Caco-2 (cell line): ENCODE data around the gene GAK. TPM values are rescaled to one million over a fixed set of nuclear protein-coding genes. Genes with fewer than 3 reads are reported as not detected.

Experiments
- BruUV-seq: library from RNA; stranded (reverse); fragments of 400-500 nt; replicated peaks from 2 replicates; lab custom pipeline; 2021; lab: Mats Ljungman, UMichigan
- CTCF ChIA-PET: fragments of 300-600 bp; sonication (Branson Sonifier 250); formaldehyde crosslinking; loops from one replicate; lab custom pipeline; 2022; ENCODE audit warnings: antibody characterized with exemption; lab: Charles Lee
- POLR2A ChIA-PET: fragments of 300-600 bp; sonication (Branson Sonifier 250); formaldehyde crosslinking; loops from one replicate; lab custom pipeline; 2022; ENCODE audit warnings: antibody characterized with exemption; lab: Charles Lee
- DNase-seq, 2 experiments: peaks; one replicate each; pipeline versions ENCODE4 v3.0.0 to v3.0.0-alpha.2; 2020 to 2022
- H3K27me3 ChIP-seq: replicated peaks from 2 replicates; pipeline ENCODE4 v1.6.0; 2011; ENCODE audit warnings: low read length; ENCODE audit not compliant: control insufficient read depth, insufficient read depth
- H3K36me3 ChIP-seq: 2 replicates; pipeline ENCODE4 v1.5.1; 2011; ENCODE audit warnings: low read length; ENCODE audit not compliant: control insufficient read depth, insufficient read depth
- H3K4me1 ChIP-seq: fragments of 250-450 bp; sonication (Bioruptor Pico); 2 replicates; pipeline ENCODE4 v1.5.1; 2020; ENCODE audit warnings: mild to moderate bottlenecking
- H3K4me3 ChIP-seq: 2 replicates; pipeline ENCODE4 v1.5.1; 2011; ENCODE audit warnings: low read depth, mild to moderate bottlenecking, control low read depth, low read length
- H3K9me3 ChIP-seq: fragments of 250-450 bp; sonication (Bioruptor Pico); 2 replicates; pipeline ENCODE4 v1.5.1; 2020; ENCODE audit warnings: mild to moderate bottlenecking, moderate library complexity
- H3K27ac Mint-ChIP-seq: one replicate; pipeline ENCODE4 v1.8.0; 2022; ENCODE audit warnings: mixed read lengths; ENCODE audit not compliant: unreplicated experiment
- H3K27me3 Mint-ChIP-seq: one replicate; pipeline ENCODE4 v1.8.0; 2022; ENCODE audit warnings: mixed read lengths; ENCODE audit not compliant: insufficient read depth, unreplicated experiment
- H3K36me3 Mint-ChIP-seq: one replicate; pipeline ENCODE4 v1.8.0; 2022; ENCODE audit warnings: mild to moderate bottlenecking, mixed read lengths; ENCODE audit not compliant: insufficient read depth, unreplicated experiment
- H3K4me1 Mint-ChIP-seq: one replicate; pipeline ENCODE4 v1.8.0; 2022; ENCODE audit warnings: low read depth, mixed read lengths; ENCODE audit not compliant: unreplicated experiment
- H3K4me3 Mint-ChIP-seq: one replicate; pipeline ENCODE4 v1.8.0; 2022; ENCODE audit warnings: mild to moderate bottlenecking, moderate library complexity, mixed read lengths; ENCODE audit not compliant: unreplicated experiment
- H3K9me3 Mint-ChIP-seq: one replicate; pipeline ENCODE4 v1.8.0; 2022; ENCODE audit warnings: mixed read lengths; ENCODE audit not compliant: unreplicated experiment
- intact Hi-C: fragments of 100-400 bp; cut with micrococcal nuclease; formaldehyde crosslinking; loops from one replicate; pipeline ENCODE4 v1.10.0; 2022; ENCODE audit not compliant: unreplicated experiment
- total RNA-seq: library from RNA; stranded (reverse); gene quantifications from 2 replicates; pipeline ENCODE4 v1.2.3, GENCODE V29; 2022
- TF ChIP-seq, protein P1 (sequence below), 2 experiments: fragments of 200-600 bp in 1 of 2; IDR thresholded peaks; 1 replicate in 1 of 2; 2 replicates in 1 of 2; pipeline versions ENCODE4 v1.5.1 to v1.8.0; 2011 to 2022; ENCODE audit warnings: antibody characterized with exemption in 1 of 2, control low read depth in 1 of 2, inconsistent platforms in 1 of 2, low read depth in 1 of 2, low read length in 1 of 2, mild to moderate bottlenecking in 1 of 2, moderate library complexity in 1 of 2; ENCODE audit not compliant: insufficient read depth in 1 of 2, severe bottlenecking in 1 of 2, unreplicated experiment in 1 of 2

The GAK gene
- total RNA-seq, 1 experiment from 2014 or later = 126 TPM

GRCh38 chr4:864456-865120 lies 67.5 kb downstream of the GAK start:
- peaks cover 3% of the 10 kb centered on the region for H3K36me3 ChIP-seq
- no peaks in the 10 kb centered on the region for H3K4me1 Mint-ChIP-seq

GRCh38 chr4:860561-860960 lies 71.6 kb downstream of the GAK start:
- Mint-ChIP-seq H3K36me3 (peaks cover 63% of the 10 kb centered on the region), H3K27ac (no peak overlapping the region), H3K4me1 (no peaks in the 10 kb centered on the region), H3K9me3 (no peaks in the 10 kb centered on the region), H3K4me3 (no peak overlapping the region), H3K27me3 (no peaks in the 10 kb centered on the region)
- ChIA-PET CTCF (no interaction called here), POLR2A (no interaction called here)
- TF ChIP-seq, protein P1, sequence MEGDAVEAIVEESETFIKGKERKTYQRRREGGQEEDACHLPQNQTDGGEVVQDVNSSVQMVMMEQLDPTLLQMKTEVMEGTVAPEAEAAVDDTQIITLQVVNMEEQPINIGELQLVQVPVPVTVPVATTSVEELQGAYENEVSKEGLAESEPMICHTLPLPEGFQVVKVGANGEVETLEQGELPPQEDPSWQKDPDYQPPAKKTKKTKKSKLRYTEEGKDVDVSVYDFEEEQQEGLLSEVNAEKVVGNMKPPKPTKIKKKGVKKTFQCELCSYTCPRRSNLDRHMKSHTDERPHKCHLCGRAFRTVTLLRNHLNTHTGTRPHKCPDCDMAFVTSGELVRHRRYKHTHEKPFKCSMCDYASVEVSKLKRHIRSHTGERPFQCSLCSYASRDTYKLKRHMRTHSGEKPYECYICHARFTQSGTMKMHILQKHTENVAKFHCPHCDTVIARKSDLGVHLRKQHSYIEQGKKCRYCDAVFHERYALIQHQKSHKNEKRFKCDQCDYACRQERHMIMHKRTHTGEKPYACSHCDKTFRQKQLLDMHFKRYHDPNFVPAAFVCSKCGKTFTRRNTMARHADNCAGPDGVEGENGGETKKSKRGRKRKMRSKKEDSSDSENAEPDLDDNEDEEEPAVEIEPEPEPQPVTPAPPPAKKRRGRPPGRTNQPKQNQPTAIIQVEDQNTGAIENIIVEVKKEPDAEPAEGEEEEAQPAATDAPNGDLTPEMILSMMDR (IDR thresholded peaks at IDR 0.05; ENCODE audit: insufficient read depth in 1 of 2, low read depth in 1 of 2, low read length in 1 of 2, severe bottlenecking in 1 of 2, unreplicated experiment in 1 of 2) = no peak
- BruUV-seq = no TSS peak
- Histone ChIP-seq H3K9me3 (no peaks in the 10 kb centered on the region), H3K36me3 (peaks cover 4% of the 10 kb centered on the region), H3K27me3 (no peaks in the 10 kb centered on the region), H3K4me1 (no peaks in the 10 kb centered on the region), H3K4me3 (no peak overlapping the region)
- intact Hi-C loops = no loop called here
- DNase-seq = no peak

More at GRCh38 chr4:864456-865120, 67.5 kb downstream of the GAK start:
- no peaks in the 10 kb centered on the region for H3K27me3 Mint-ChIP-seq
- POLR2A ChIA-PET = no interaction called here
- Histone ChIP-seq H3K4me1 (no peaks in the 10 kb centered on the region), H3K4me3 (no peak overlapping the region), H3K27me3 (no peaks in the 10 kb centered on the region), H3K9me3 (no peaks in the 10 kb centered on the region)
- no TSS peak for BruUV-seq
- no peak for DNase-seq
- H3K36me3 Mint-ChIP-seq = peaks cover 54% of the 10 kb centered on the region
- TF ChIP-seq, protein P1 (IDR thresholded peaks at IDR 0.05; ENCODE audit: insufficient read depth in 1 of 2, low read depth in 1 of 2, low read length in 1 of 2, severe bottlenecking in 1 of 2, unreplicated experiment in 1 of 2) = no peak
- H3K27ac Mint-ChIP-seq = no peak overlapping the region
- intact Hi-C loops = no loop called here
- no peaks in the 10 kb centered on the region for H3K9me3 Mint-ChIP-seq
- H3K4me3 Mint-ChIP-seq = no peak overlapping the region
- CTCF ChIA-PET = no interaction called here

- peaks cover 64% of the 10 kb centered on the region for H3K36me3 Mint-ChIP-seq
- POLR2A ChIA-PET = no interaction called here
These were observed 72.6 kb downstream of the GAK start for GRCh38 chr4:859496-859895.

More at GRCh38 chr4:859496-859895, 72.6 kb downstream of the GAK start:
- H3K27ac Mint-ChIP-seq = no peak overlapping the region
- no peaks in the 10 kb centered on the region for H3K9me3 ChIP-seq
- H3K27me3 Mint-ChIP-seq = no peaks in the 10 kb centered on the region
- DNase-seq = no peak
- CTCF ChIA-PET = no interaction called here
- TF ChIP-seq, protein P1 (IDR thresholded peaks at IDR 0.05; ENCODE audit: insufficient read depth in 1 of 2, low read depth in 1 of 2, low read length in 1 of 2, severe bottlenecking in 1 of 2, unreplicated experiment in 1 of 2) = no peak
- no peaks in the 10 kb centered on the region for H3K4me1 Mint-ChIP-seq
- no peaks in the 10 kb centered on the region for H3K27me3 ChIP-seq
- H3K4me1 ChIP-seq = no peaks in the 10 kb centered on the region
- BruUV-seq = no TSS peak
- H3K36me3 ChIP-seq = peaks cover 3% of the 10 kb centered on the region
- no peak overlapping the region for H3K4me3 Mint-ChIP-seq
- H3K4me3 ChIP-seq = no peak overlapping the region
- H3K9me3 Mint-ChIP-seq = no peaks in the 10 kb centered on the region
- intact Hi-C loops = no loop called here
